ENCODE results near the gene TAS2R42. TPM values are rescaled to one million over a fixed set of nuclear protein-coding genes. Genes with fewer than 3 reads are reported as not detected.

Gene TAS2R42
- total and polyA plus RNA-seq, 2 experiments from 2014 or later = not detected

DNA sequence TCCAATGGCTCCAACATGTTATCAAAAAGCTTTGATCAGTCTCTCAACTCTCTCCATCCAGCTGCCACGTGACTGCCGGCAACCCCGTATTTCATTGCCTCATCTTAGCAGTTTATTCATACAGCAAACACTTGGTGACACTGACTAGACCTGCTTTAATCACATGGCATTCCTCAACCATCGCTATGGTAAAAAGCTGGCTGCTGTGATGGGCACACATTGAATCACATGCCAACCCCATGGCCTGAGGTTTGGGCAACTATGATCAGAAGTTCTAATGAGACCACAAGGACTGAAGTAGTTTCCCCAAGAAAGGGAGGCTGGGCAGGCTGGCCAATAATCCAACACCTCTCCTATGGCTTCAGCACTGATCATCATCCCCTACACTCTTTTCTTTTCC lies 40.6 kb upstream of the TAS2R42 start:
- no peaks in the 10 kb centered on the region for H3K36me3 ChIP-seq (replicated peaks; ENCODE audit: insufficient read depth, low read depth)
- no peaks in the 10 kb centered on the region for H3K4me1 ChIP-seq (ENCODE audit: insufficient read depth)
- H2AFZ ChIP-seq = no peak overlapping the region
- H3K9me2 ChIP-seq (replicated peaks; ENCODE audit: insufficient read depth) = no peaks in the 10 kb centered on the region
- H3K9me3 ChIP-seq (ENCODE audit: low read depth) = no peaks in the 10 kb centered on the region
- H3K79me2 ChIP-seq = no peaks in the 10 kb centered on the region
- no peak for DNase-seq (ENCODE audit: low spot score)
- 87% methylated on average over 4 of the region's 4 CpGs for WGBS (ENCODE audit: low lambda C conversion rate, missing lambda C conversion rate)
- no peak overlapping the region for H3K4me2 ChIP-seq
- no peak overlapping the region for H3K27ac ChIP-seq
- H3K27me3 ChIP-seq = no peaks in the 10 kb centered on the region
- H4K20me1 ChIP-seq (ENCODE audit: insufficient read depth, poor library complexity, severe bottlenecking) = no peaks in the 10 kb centered on the region
- TF ChIP-seq EZH2phosphoT487 (IDR thresholded peaks at IDR 0.05; ENCODE audit: low read depth, severe bottlenecking, unreplicated experiment) (no peak), EZH2 (IDR thresholded peaks at IDR 0.05; ENCODE audit: borderline replicate concordance) (no peak)
- TF ChIP-seq, protein P1, sequence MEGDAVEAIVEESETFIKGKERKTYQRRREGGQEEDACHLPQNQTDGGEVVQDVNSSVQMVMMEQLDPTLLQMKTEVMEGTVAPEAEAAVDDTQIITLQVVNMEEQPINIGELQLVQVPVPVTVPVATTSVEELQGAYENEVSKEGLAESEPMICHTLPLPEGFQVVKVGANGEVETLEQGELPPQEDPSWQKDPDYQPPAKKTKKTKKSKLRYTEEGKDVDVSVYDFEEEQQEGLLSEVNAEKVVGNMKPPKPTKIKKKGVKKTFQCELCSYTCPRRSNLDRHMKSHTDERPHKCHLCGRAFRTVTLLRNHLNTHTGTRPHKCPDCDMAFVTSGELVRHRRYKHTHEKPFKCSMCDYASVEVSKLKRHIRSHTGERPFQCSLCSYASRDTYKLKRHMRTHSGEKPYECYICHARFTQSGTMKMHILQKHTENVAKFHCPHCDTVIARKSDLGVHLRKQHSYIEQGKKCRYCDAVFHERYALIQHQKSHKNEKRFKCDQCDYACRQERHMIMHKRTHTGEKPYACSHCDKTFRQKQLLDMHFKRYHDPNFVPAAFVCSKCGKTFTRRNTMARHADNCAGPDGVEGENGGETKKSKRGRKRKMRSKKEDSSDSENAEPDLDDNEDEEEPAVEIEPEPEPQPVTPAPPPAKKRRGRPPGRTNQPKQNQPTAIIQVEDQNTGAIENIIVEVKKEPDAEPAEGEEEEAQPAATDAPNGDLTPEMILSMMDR (IDR thresholded peaks at IDR 0.05; ENCODE audit: poor library complexity) = no peak
- H3K4me3 ChIP-seq = no peak overlapping the region

DNA sequence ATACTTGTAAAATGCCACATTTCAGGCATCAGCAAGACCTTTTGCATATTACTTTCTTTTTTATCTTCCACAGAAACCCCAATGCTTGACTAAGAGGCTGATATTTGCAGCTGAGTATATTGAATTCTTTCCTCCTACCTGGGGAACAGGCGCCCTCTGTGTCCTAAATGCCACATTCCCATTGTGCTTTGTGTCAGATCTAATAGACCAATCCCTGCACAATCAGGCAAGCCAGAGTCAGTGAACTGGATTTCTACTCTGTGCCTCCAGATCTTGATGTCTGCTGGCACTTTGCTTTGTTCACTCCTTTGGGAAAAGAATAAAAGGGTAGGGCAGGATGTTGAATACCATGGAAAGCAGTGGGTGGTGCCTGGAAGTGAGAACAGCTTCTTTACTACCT lies 22.4 kb upstream of the TAS2R42 start:
- no peaks in the 10 kb centered on the region for H3K4me1 ChIP-seq (ENCODE audit: insufficient read depth)
- 62% methylated on average over 1 of the region's 1 CpG for WGBS (ENCODE audit: low lambda C conversion rate, missing lambda C conversion rate)
- no peak overlapping the region for H3K4me2 ChIP-seq
- no peak for DNase-seq (ENCODE audit: low spot score)
- no peaks in the 10 kb centered on the region for H3K79me2 ChIP-seq
- no peaks in the 10 kb centered on the region for H3K36me3 ChIP-seq (replicated peaks; ENCODE audit: insufficient read depth, low read depth)
- TF ChIP-seq, protein P1 (IDR thresholded peaks at IDR 0.05; ENCODE audit: poor library complexity) = no peak
- TF ChIP-seq EZH2phosphoT487 (IDR thresholded peaks at IDR 0.05; ENCODE audit: low read depth, severe bottlenecking, unreplicated experiment) (no peak), EZH2 (IDR thresholded peaks at IDR 0.05; ENCODE audit: borderline replicate concordance) (no peak)
- H3K27ac ChIP-seq = no peak overlapping the region
- no peaks in the 10 kb centered on the region for H4K20me1 ChIP-seq (ENCODE audit: insufficient read depth, poor library complexity, severe bottlenecking)
- H3K9me2 ChIP-seq (replicated peaks; ENCODE audit: insufficient read depth) = no peaks in the 10 kb centered on the region
- no peaks in the 10 kb centered on the region for H3K27me3 ChIP-seq
- no peak overlapping the region for H2AFZ ChIP-seq
- no peaks in the 10 kb centered on the region for H3K9me3 ChIP-seq (ENCODE audit: low read depth)
- H3K4me3 ChIP-seq = no peak overlapping the region

DNA sequence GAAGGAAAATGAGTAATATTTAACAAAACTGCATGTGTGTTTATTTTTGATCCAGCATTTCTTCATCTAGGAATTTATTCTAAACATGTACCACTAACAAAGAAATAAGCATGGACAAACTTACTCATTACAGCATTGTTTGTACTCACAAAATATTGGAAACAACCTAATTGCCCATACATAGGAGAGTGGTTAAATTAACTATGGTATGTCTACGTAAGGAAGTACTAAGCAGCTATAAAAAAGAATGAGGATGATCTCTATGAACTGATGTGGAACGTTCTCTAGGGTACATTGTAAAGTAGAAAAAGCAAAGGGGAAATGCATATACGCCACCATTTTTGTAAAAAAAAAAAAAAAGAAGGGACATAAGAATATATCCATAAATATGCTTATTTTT lies 17.4 kb upstream of the TAS2R42 start:
- Histone ChIP-seq H3K36me3 (replicated peaks; ENCODE audit: insufficient read depth, low read depth) (no peaks in the 10 kb centered on the region), H3K27me3 (no peaks in the 10 kb centered on the region), H3K4me3 (no peak overlapping the region), H3K27ac (no peak overlapping the region), H4K20me1 (ENCODE audit: insufficient read depth, poor library complexity, severe bottlenecking) (no peaks in the 10 kb centered on the region), H3K79me2 (no peaks in the 10 kb centered on the region), H3K4me2 (no peak overlapping the region), H2AFZ (no peak overlapping the region), H3K4me1 (ENCODE audit: insufficient read depth) (no peaks in the 10 kb centered on the region), H3K9me3 (ENCODE audit: low read depth) (no peaks in the 10 kb centered on the region), H3K9me2 (replicated peaks; ENCODE audit: insufficient read depth) (no peaks in the 10 kb centered on the region)
- no peak for TF ChIP-seq EZH2 (IDR thresholded peaks at IDR 0.05; ENCODE audit: borderline replicate concordance)
- TF ChIP-seq, protein P1 (IDR thresholded peaks at IDR 0.05; ENCODE audit: poor library complexity) = no peak
- TF ChIP-seq EZH2phosphoT487 (IDR thresholded peaks at IDR 0.05; ENCODE audit: low read depth, severe bottlenecking, unreplicated experiment) = no peak
- no peak for DNase-seq (ENCODE audit: low spot score)
- 90% methylated on average over 3 of the region's 3 CpGs for WGBS (ENCODE audit: low lambda C conversion rate, missing lambda C conversion rate)

DNA sequence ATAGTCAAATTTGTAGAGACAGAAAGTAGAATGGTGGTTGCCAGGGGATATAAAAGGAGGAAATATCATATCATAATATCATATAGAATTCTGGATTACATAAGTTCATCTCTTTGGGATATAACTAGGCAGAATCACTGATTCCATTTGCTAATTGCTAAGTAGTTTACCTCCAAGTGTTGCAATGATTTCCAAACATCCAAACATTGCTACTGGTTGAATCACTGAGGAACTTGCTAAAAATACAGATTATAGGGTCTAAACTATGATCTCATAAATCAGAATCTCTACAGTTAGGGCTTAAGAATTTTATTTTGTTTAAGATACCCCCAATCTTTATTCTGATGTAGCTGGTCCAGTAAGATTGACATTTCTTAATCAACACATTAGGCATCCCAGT lies 16.1 kb upstream of the TAS2R42 start:
- no peaks in the 10 kb centered on the region for H3K9me2 ChIP-seq (replicated peaks; ENCODE audit: insufficient read depth)
- H3K9me3 ChIP-seq (ENCODE audit: low read depth) = no peaks in the 10 kb centered on the region
- H3K4me3 ChIP-seq = no peak overlapping the region
- no peaks in the 10 kb centered on the region for H3K4me1 ChIP-seq (ENCODE audit: insufficient read depth)
- H3K4me2 ChIP-seq = no peak overlapping the region
- H3K27ac ChIP-seq = no peak overlapping the region
- DNase-seq (ENCODE audit: low spot score) = no peak
- H3K27me3 ChIP-seq = no peaks in the 10 kb centered on the region
- H2AFZ ChIP-seq = no peak overlapping the region
- H3K36me3 ChIP-seq (replicated peaks; ENCODE audit: insufficient read depth, low read depth) = no peaks in the 10 kb centered on the region
- TF ChIP-seq EZH2phosphoT487 (IDR thresholded peaks at IDR 0.05; ENCODE audit: low read depth, severe bottlenecking, unreplicated experiment) = no peak
- TF ChIP-seq EZH2 (IDR thresholded peaks at IDR 0.05; ENCODE audit: borderline replicate concordance) = no peak
- TF ChIP-seq, protein P1 (IDR thresholded peaks at IDR 0.05; ENCODE audit: poor library complexity) = no peak
- no peaks in the 10 kb centered on the region for H3K79me2 ChIP-seq
- no peaks in the 10 kb centered on the region for H4K20me1 ChIP-seq (ENCODE audit: insufficient read depth, poor library complexity, severe bottlenecking)
